Measurements from ENCODE around the gene STRA8. TPM values are rescaled to one million over a fixed set of nuclear protein-coding genes. Genes with fewer than 3 reads are reported as not detected.

The STRA8 gene
- total RNA-seq, 4 donors from 2014 or later, result not detected

DNA sequence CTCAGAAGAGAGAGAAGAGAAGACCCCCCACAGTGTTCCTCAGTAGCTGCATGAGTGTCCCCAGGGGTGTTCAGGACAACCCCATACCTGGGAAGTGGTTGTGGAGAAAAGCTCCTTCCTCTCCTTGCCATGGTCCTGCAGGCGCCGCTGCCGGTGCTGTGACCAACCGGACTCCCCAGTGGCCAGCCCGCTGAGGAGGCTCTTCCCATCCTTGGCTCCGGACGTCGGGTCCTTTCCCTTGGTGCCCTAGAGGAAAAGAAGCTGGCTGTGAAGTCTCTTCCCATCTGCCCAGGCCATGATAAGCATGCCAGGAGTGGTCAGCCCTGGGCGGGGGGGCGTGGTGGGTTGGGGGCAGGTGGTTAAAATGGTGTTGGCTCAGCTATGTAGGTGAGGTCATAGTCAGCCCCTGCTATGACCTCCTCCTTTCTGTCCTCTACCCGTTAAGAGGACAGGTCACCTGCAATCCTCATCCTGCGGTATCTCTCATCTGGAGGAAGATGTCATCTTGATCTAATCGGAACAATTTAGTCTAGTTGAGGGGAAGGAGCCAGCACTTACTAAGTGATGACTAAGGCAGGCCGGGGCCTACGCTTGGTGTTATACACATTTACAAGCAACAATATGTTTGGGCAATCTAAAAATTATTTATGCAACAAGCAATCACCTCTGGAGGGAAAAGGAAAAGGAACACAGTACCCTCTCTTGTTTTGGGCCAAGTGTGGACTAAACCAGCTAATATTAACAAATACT is 35.6 kb upstream of the STRA8 start:
- Histone ChIP-seq H3K27me3 (no peaks in the 10 kb centered on the region), H3K36me3 (peaks cover 0 to 61% (median 0%) of the 10 kb centered on the region in 3 donors), H3K9me3 (no peaks in the 10 kb centered on the region), H3K4me3 (no peak overlapping the region), H3K27ac (no peak overlapping the region), H3K4me1 (no peaks in the 10 kb centered on the region)
- TF ChIP-seq POLR2A (IDR thresholded peaks at IDR 0.05), result no peak
- TF ChIP-seq, protein P1, sequence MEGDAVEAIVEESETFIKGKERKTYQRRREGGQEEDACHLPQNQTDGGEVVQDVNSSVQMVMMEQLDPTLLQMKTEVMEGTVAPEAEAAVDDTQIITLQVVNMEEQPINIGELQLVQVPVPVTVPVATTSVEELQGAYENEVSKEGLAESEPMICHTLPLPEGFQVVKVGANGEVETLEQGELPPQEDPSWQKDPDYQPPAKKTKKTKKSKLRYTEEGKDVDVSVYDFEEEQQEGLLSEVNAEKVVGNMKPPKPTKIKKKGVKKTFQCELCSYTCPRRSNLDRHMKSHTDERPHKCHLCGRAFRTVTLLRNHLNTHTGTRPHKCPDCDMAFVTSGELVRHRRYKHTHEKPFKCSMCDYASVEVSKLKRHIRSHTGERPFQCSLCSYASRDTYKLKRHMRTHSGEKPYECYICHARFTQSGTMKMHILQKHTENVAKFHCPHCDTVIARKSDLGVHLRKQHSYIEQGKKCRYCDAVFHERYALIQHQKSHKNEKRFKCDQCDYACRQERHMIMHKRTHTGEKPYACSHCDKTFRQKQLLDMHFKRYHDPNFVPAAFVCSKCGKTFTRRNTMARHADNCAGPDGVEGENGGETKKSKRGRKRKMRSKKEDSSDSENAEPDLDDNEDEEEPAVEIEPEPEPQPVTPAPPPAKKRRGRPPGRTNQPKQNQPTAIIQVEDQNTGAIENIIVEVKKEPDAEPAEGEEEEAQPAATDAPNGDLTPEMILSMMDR (IDR thresholded peaks at IDR 0.05), result no peak
- no peak for DNase-seq

GRCh38 chr7:135199439-135199838 is 34.2 kb upstream of the STRA8 start:
- Histone ChIP-seq H3K27ac (no peak overlapping the region), H3K36me3 (peaks cover 0 to 62% (median 0%) of the 10 kb centered on the region in 3 donors), H3K4me1 (no peaks in the 10 kb centered on the region), H3K27me3 (no peaks in the 10 kb centered on the region), H3K4me3 (no peak overlapping the region), H3K9me3 (no peaks in the 10 kb centered on the region)
- DNase-seq, result no peak
- TF ChIP-seq POLR2A (IDR thresholded peaks at IDR 0.05), result no peak
- TF ChIP-seq, protein P1 (IDR thresholded peaks at IDR 0.05), result no peak

- no peaks in the 10 kb centered on the region for H3K27me3 ChIP-seq
- DNase-seq, result no peak
- H3K27ac ChIP-seq, result no peak overlapping the region
- no peak overlapping the region for H3K4me3 ChIP-seq
- H3K9me3 ChIP-seq, result no peaks in the 10 kb centered on the region
- no peaks in the 10 kb centered on the region for H3K4me1 ChIP-seq
- H3K36me3 ChIP-seq, result peaks cover 0 to 59% (median 0%) of the 10 kb centered on the region in 3 donors
- TF ChIP-seq POLR2A (IDR thresholded peaks at IDR 0.05), result no peak
- TF ChIP-seq, protein P1 (IDR thresholded peaks at IDR 0.05), result no peak
Measured at GRCh38 chr7:135200821-135201331, 32.8 kb upstream of the STRA8 start.

- no peaks in the 10 kb centered on the region for H3K4me1 ChIP-seq
- no peak for TF ChIP-seq POLR2A (IDR thresholded peaks at IDR 0.05)
- TF ChIP-seq, protein P1 (IDR thresholded peaks at IDR 0.05), result no peak
- no peak overlapping the region for H3K27ac ChIP-seq
- no peak for DNase-seq
- no peaks in the 10 kb centered on the region for H3K27me3 ChIP-seq
- no peak overlapping the region for H3K4me3 ChIP-seq
- no peaks in the 10 kb centered on the region for H3K9me3 ChIP-seq
- peaks cover 0 to 58% (median 0%) of the 10 kb centered on the region in 3 donors for H3K36me3 ChIP-seq
Measured at GRCh38 chr7:135201350-135201749, 32.3 kb upstream of the STRA8 start.

DNA sequence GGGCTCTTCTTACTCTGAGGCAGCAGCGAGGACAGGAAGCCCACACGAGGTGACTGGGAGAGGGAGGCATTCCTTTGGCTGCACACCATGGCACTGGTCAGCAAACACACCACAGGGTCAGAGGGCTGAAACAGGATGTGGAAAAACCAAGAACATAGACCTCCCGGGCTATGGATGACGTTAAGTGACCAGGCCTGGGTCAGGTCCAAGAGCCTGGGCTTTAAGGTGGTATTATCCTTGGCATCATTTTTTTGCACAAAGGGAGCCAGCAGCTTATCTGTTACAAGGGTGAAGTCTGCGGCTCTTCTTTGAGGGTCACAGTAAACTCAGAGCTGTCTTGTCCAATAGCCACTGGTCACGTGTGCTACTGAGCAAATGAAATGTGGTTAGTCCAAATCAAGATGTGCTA is 29.3 kb upstream of the STRA8 start:
- TF ChIP-seq, protein P1 (IDR thresholded peaks at IDR 0.05), result no peak
- no peak for TF ChIP-seq POLR2A (IDR thresholded peaks at IDR 0.05)
- DNase-seq, result no peak
- Histone ChIP-seq H3K36me3 (peaks cover 0 to 33% (median 0%) of the 10 kb centered on the region in 3 donors), H3K4me1 (peaks cover 0 to 9% (median 0%) of the 10 kb centered on the region in 4 donors), H3K4me3 (no peak overlapping the region), H3K27me3 (no peaks in the 10 kb centered on the region), H3K9me3 (no peaks in the 10 kb centered on the region), H3K27ac (no peak overlapping the region)
